Neuronal stem cell (in vitro differentiated cells): ENCODE results near the gene LYRM9.

ENCODE experiments used
- DNase-seq: peaks from one replicate; pipeline ENCODE4 v3.0.0-alpha.2; 2013; ENCODE audit warnings: low spot score
- H2AFZ ChIP-seq: one replicate; pipeline ENCODE4 v1.6.1; 2013; ENCODE audit warnings: mild to moderate bottlenecking, low read length, inconsistent platforms
- H2AK5ac ChIP-seq: 2 replicates; pipeline ENCODE4 v1.6.1; 2013; ENCODE audit warnings: low read depth, mild to moderate bottlenecking, inconsistent platforms, low read length, moderate library complexity, mixed read lengths
- H2BK120ac ChIP-seq: 2 replicates; pipeline ENCODE4 v1.6.1; 2013; ENCODE audit warnings: low read depth, mild to moderate bottlenecking, inconsistent platforms, low read length, moderate library complexity, mixed read lengths
- H2BK12ac ChIP-seq: one replicate; pipeline ENCODE4 v1.6.1; 2013; ENCODE audit warnings: low read length, inconsistent platforms
- H2BK15ac ChIP-seq: 2 replicates; pipeline ENCODE4 v1.6.1; 2013; ENCODE audit warnings: mild to moderate bottlenecking, low read length, inconsistent platforms, mixed read lengths
- H2BK5ac ChIP-seq: one replicate; pipeline ENCODE4 v1.6.1; 2013; ENCODE audit warnings: inconsistent platforms, mild to moderate bottlenecking, low read length, moderate library complexity
- H3K14ac ChIP-seq: one replicate; pipeline ENCODE4 v1.6.1; 2013; ENCODE audit warnings: low read length, inconsistent platforms
- H3K18ac ChIP-seq: 2 replicates; pipeline ENCODE4 v1.6.1; 2013; ENCODE audit warnings: low read length, inconsistent platforms
- H3K23ac ChIP-seq: 2 replicates; pipeline ENCODE4 v1.6.1; 2013; ENCODE audit warnings: low read depth, mild to moderate bottlenecking, mixed read lengths, low read length, inconsistent platforms; ENCODE audit not compliant: poor library complexity
- H3K27ac ChIP-seq: replicated peaks from 3 replicates; pipeline ENCODE4 v1.5.1; 2013; ENCODE audit warnings: low read length, inconsistent platforms
- H3K27me3 ChIP-seq, 3 experiments: 2 replicates each; pipeline ENCODE4 v1.6.1; 2013; ENCODE audit warnings: low read length in 3 of 3, mild to moderate bottlenecking in 2 of 3, inconsistent platforms in 1 of 3, low read depth in 1 of 3, mixed read lengths in 1 of 3, moderate library complexity in 1 of 3; ENCODE audit not compliant: control insufficient read depth in 3 of 3, insufficient read depth in 3 of 3
- H3K36me3 ChIP-seq, 2 donors: replicated peaks in 1 of 2; 2 replicates each; pipeline ENCODE4 v1.6.1; 2013; ENCODE audit warnings: low read length in 2 of 2; ENCODE audit not compliant: control insufficient read depth in 2 of 2, insufficient read depth in 2 of 2
- H3K4ac ChIP-seq: 2 replicates; pipeline ENCODE4 v1.6.1; 2013; ENCODE audit warnings: inconsistent platforms, mild to moderate bottlenecking, low read length, moderate library complexity
- H3K4me1 ChIP-seq, 2 donors: 1 replicate in 1 of 2; 2 replicates in 1 of 2; pipeline ENCODE4 v1.6.1; 2013; ENCODE audit warnings: low read length in 2 of 2, low read depth in 1 of 2; ENCODE audit not compliant: control insufficient read depth in 2 of 2, insufficient read depth in 1 of 2
- H3K4me2 ChIP-seq: one replicate; pipeline ENCODE4 v1.6.1; 2013; ENCODE audit warnings: mild to moderate bottlenecking, low read length, inconsistent platforms; ENCODE audit not compliant: insufficient read depth, poor library complexity, severe bottlenecking
- H3K4me3 ChIP-seq, 2 donors: 2 replicates each; pipeline ENCODE4 v1.5.1; 2013; ENCODE audit warnings: low read length in 2 of 2, mild to moderate bottlenecking in 2 of 2, inconsistent platforms in 1 of 2, moderate library complexity in 1 of 2
- H3K79me1 ChIP-seq: one replicate; pipeline ENCODE4 v1.6.1; 2013; ENCODE audit warnings: low read depth, mild to moderate bottlenecking, inconsistent platforms, low read length, moderate library complexity
- H3K9ac ChIP-seq: one replicate; pipeline ENCODE4 v1.6.1; 2013; ENCODE audit warnings: mild to moderate bottlenecking, low read depth, low read length, inconsistent platforms; ENCODE audit not compliant: poor library complexity
- H3K9me3 ChIP-seq, 2 donors: replicated peaks in 1 of 2; 2 replicates each; pipeline versions ENCODE3 to v1.6.1; 2013; ENCODE audit warnings: low read length in 2 of 2, mild to moderate bottlenecking in 2 of 2, inconsistent platforms in 1 of 2, low read depth in 1 of 2, mixed read lengths in 1 of 2, moderate library complexity in 1 of 2; ENCODE audit not compliant: control insufficient read depth in 2 of 2, insufficient read depth in 1 of 2
- H4K8ac ChIP-seq: one replicate; pipeline ENCODE4 v1.6.1; 2013; ENCODE audit warnings: low read depth, mild to moderate bottlenecking, inconsistent platforms, low read length, moderate library complexity
- H4K91ac ChIP-seq: one replicate; pipeline ENCODE4 v1.6.1; 2013; ENCODE audit warnings: low read length, low read depth, mild to moderate bottlenecking, inconsistent platforms; ENCODE audit not compliant: poor library complexity
- WGBS, 2 donors: extraction: QIAGEN DNeasy Blood & Tissue Kit; methylation state at CpG; one replicate each; pipeline ENCODE4 v1.1.7; 2013; ENCODE audit warnings: missing lambda C conversion rate in 2 of 2, mixed read lengths in 1 of 2; ENCODE audit not compliant: insufficient read length in 2 of 2, insufficient replicate concordance in 1 of 2; ENCODE audit errors: extremely low coverage in 2 of 2; 5-methylcytosine and 5-hydroxymethylcytosine counted together

LYRM9 gene

GRCh38 chr17:27855454-27855853 lies 37.7 kb downstream of the LYRM9 start:
- Histone ChIP-seq H2BK5ac (no peak overlapping the region), H3K18ac (no peak overlapping the region), H3K9ac (no peak overlapping the region), H3K27me3 (peaks cover 0 to 7% (median 0%) of the 10 kb centered on the region in 3 experiments), H3K4me1 (peaks cover 0 to 2% of the 10 kb centered on the region in 2 donors), H2BK12ac (peak overlapping the region; percentile 46), H3K9me3 (no peaks in the 10 kb centered on the region), H2AK5ac (peak overlapping the region; percentile 93), H3K4me3 (peak overlapping the region in 1 of 2 donors; percentile 32), H3K14ac (no peak overlapping the region), H3K23ac (no peak overlapping the region), H2BK120ac (no peak overlapping the region), H4K8ac (no peak overlapping the region), H3K4me2 (no peak overlapping the region), H4K91ac (no peak overlapping the region), H2BK15ac (no peak overlapping the region), H3K36me3 (no peaks in the 10 kb centered on the region), H3K27ac (no peak overlapping the region), H2AFZ (no peak overlapping the region), H3K4ac (no peak overlapping the region), H3K79me1 (no peaks in the 10 kb centered on the region)
- DNase-seq, result no peak
- WGBS, 2 donors, result no CpG with 5 or more reads among the region's 3 CpGs

- Histone ChIP-seq H2BK120ac (no peak overlapping the region), H4K8ac (no peak overlapping the region), H3K4ac (no peak overlapping the region), H3K79me1 (no peaks in the 10 kb centered on the region), H2BK5ac (no peak overlapping the region), H2BK12ac (no peak overlapping the region), H3K18ac (no peak overlapping the region), H3K27ac (no peak overlapping the region), H3K4me1 (peaks cover 0 to 2% of the 10 kb centered on the region in 2 donors), H3K36me3 (no peaks in the 10 kb centered on the region), H2AFZ (no peak overlapping the region), H3K9me3 (no peaks in the 10 kb centered on the region), H3K23ac (no peak overlapping the region), H3K9ac (no peak overlapping the region), H3K4me3 (no peak overlapping the region), H3K4me2 (no peak overlapping the region), H3K14ac (no peak overlapping the region), H4K91ac (no peak overlapping the region), H3K27me3 (peaks cover 0 to 4% (median 0%) of the 10 kb centered on the region in 3 experiments), H2AK5ac (no peak overlapping the region), H2BK15ac (no peak overlapping the region)
- no CpG with 5 or more reads among the region's 5 CpGs for WGBS, 2 donors
- no peak for DNase-seq
These were observed 39.0 kb downstream of the LYRM9 start for GRCh38 chr17:27854163-27854562.

DNA sequence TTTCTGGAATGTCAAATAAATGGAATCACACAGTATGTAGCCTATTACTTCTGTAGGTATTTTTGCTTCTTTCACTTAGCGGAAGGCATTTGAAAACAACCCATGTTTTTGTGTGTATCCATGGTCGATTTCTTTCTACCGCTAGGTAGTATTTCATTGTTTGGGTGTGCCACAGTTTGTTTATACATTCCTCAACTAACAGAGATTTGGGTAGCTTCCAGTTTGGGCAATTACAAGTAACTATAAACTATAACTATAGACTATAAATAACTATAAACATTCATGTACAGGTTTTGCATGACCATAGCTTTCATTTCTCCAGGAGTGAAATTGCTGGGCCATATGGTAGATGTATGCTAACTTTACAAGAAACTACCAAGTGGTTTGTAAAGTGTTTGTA lies 40.1 kb downstream of the LYRM9 start:
- Histone ChIP-seq H4K8ac (no peak overlapping the region), H3K4me3 (no peak overlapping the region), H3K14ac (no peak overlapping the region), H2BK12ac (no peak overlapping the region), H3K4me2 (no peak overlapping the region), H2AK5ac (no peak overlapping the region), H3K9me3 (no peaks in the 10 kb centered on the region), H3K23ac (no peak overlapping the region), H2BK5ac (no peak overlapping the region), H3K27me3 (peaks cover 0 to 4% (median 0%) of the 10 kb centered on the region in 3 experiments), H2AFZ (no peak overlapping the region), H3K27ac (no peak overlapping the region), H3K79me1 (no peaks in the 10 kb centered on the region), H4K91ac (no peak overlapping the region), H3K36me3 (no peaks in the 10 kb centered on the region), H3K4ac (no peak overlapping the region), H3K18ac (no peak overlapping the region), H2BK15ac (no peak overlapping the region), H3K9ac (no peak overlapping the region), H3K4me1 (peaks cover 0 to 2% of the 10 kb centered on the region in 2 donors), H2BK120ac (no peak overlapping the region)
- no CpG with 5 or more reads among the region's 3 CpGs for WGBS, 2 donors
- no peak for DNase-seq

- Histone ChIP-seq H2BK120ac (no peak overlapping the region), H3K4me2 (no peak overlapping the region), H3K27me3 (peaks cover 0 to 4% (median 0%) of the 10 kb centered on the region in 3 experiments), H4K91ac (no peak overlapping the region), H3K9me3 (no peaks in the 10 kb centered on the region), H3K36me3 (no peaks in the 10 kb centered on the region), H3K4ac (no peak overlapping the region), H3K14ac (no peak overlapping the region), H2BK5ac (no peak overlapping the region), H2BK12ac (no peak overlapping the region), H2AK5ac (no peak overlapping the region), H4K8ac (no peak overlapping the region), H3K79me1 (no peaks in the 10 kb centered on the region), H2BK15ac (no peak overlapping the region), H2AFZ (no peak overlapping the region), H3K18ac (no peak overlapping the region), H3K4me3 (no peak overlapping the region), H3K27ac (no peak overlapping the region), H3K4me1 (no peaks in the 10 kb centered on the region), H3K9ac (no peak overlapping the region), H3K23ac (no peak overlapping the region)
- no peak for DNase-seq
- WGBS, 2 donors, result no CpG with 5 or more reads among the region's 9 CpGs
These were observed 43.5 kb downstream of the LYRM9 start for GRCh38 chr17:27849474-27850185.
